HG03196 (cell line): Measurements from ENCODE around the gene ENSA.
"Not testable (repeated sequence)": the region's sequence is repeated elsewhere in the genome, so short reads cannot be mapped to it uniquely, and the experiment has no call there.

Experiments
- ATAC-seq: cut with Tn5 transposase; IDR thresholded peaks from one replicate; pipeline ENCODE4 v1.9.1; 2021; ENCODE audit not compliant: unreplicated experiment

The ENSA gene

GRCh38 chr1:150622303-150622975 is 7.0 kb downstream of the ENSA start:
- ATAC-seq, result no peak

- no peak for ATAC-seq
Measured at GRCh38 chr1:150621497-150622302, 7.7 kb downstream of the ENSA start.

- ATAC-seq, result no peak
Measured at GRCh38 chr1:150620919-150621318, 8.5 kb downstream of the ENSA start.

- no peak for ATAC-seq
Measured at GRCh38 chr1:150619576-150620509, 9.6 kb downstream of the ENSA start.

- no peak for ATAC-seq
Measured at GRCh38 chr1:150615346-150616201, 13.8 kb downstream of the ENSA start.

GRCh38 chr1:150613061-150613920 is 16.1 kb downstream of the ENSA start:
- peak; percentile 47 for ATAC-seq

GRCh38 chr1:150612014-150612345 is 17.4 kb downstream of the ENSA start:
- no peak for ATAC-seq

- no peak for ATAC-seq
Measured at GRCh38 chr1:150610576-150610975, 18.8 kb downstream of the ENSA start.

GRCh38 chr1:150609732-150610131 is 19.7 kb downstream of the ENSA start:
- ATAC-seq, result no peak

- no peak for ATAC-seq
Measured at GRCh38 chr1:150606463-150607142, 22.8 kb downstream of the ENSA start.

- not testable (repeated sequence) for ATAC-seq
Measured at GRCh38 chr1:150605451-150605731, 24.0 kb downstream of the ENSA start.

- ATAC-seq, result no peak
Measured at GRCh38 chr1:150604226-150604588, 25.2 kb downstream of the ENSA start.

- no peak for ATAC-seq
Measured at GRCh38 chr1:150603711-150604110, 25.7 kb downstream of the ENSA start.

- ATAC-seq, result not testable (repeated sequence)
Measured at GRCh38 chr1:150602372-150602771, 27.0 kb downstream of the ENSA start.

GRCh38 chr1:150601540-150601939 is 27.9 kb downstream of the ENSA start:
- no peak for ATAC-seq

- not testable (repeated sequence) for ATAC-seq
Measured at GRCh38 chr1:150598346-150598745, 31.1 kb downstream of the ENSA start.

- no peak for ATAC-seq
Measured at GRCh38 chr1:150596976-150597375, 32.4 kb downstream of the ENSA start.

- ATAC-seq, result no peak
Measured at GRCh38 chr1:150596095-150596892, 33.1 kb downstream of the ENSA start.

- ATAC-seq, result no peak
Measured at GRCh38 chr1:150582371-150582770, 47.0 kb downstream of the ENSA start.
